ENCODE measurements around the gene IFI30. TPM values are rescaled to one million over a fixed set of nuclear protein-coding genes. Genes with fewer than 3 reads are reported as not detected.

The IFI30 gene
- total and polyA plus RNA-seq, 4 donors, result 60.2 to 130 (median 109) TPM

DNA sequence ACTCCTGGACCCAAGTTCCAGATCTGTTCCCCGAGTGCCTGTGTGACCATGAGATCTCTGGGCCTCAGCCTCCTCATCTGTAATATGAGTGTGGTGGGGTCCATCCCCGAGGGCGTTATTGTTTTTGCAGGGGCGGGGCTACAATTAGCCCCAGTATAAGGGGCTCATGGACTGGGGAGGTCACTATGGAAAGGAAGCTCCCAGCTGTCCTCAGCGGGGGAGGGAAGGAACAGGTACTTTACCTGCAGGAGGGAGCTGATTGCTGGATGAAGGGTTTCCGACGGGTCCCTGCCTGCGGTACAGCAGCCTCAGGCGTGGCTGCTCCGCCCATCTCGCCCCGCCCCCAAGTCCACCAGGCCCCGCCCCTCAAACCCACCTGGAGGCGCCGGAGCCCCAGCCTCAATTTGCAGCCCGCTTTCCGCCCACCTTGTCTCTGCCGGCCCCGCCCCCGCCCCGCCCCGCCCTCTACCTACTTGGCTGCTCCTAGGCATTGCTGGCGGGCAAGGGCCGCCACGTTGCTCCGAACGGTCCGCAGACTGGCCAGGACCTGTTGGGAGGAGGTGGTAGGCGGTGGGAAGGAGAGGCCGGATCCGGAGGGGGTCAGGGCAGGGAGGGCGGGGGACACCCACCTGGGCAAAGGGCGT, 47.1 kb downstream of the IFI30 start:
- H3K27ac ChIP-seq (ENCODE audit: low read depth in 1 of 2, low read length in 2 of 2), result no peak overlapping the region
- TF ChIP-seq RXRA (IDR thresholded peaks at IDR 0.05), result no peak
- TF ChIP-seq ATF3 (IDR thresholded peaks at IDR 0.05), result no peak
- no peak for TF ChIP-seq NR2F2 (IDR thresholded peaks at IDR 0.05)
- TF ChIP-seq, protein P1, sequence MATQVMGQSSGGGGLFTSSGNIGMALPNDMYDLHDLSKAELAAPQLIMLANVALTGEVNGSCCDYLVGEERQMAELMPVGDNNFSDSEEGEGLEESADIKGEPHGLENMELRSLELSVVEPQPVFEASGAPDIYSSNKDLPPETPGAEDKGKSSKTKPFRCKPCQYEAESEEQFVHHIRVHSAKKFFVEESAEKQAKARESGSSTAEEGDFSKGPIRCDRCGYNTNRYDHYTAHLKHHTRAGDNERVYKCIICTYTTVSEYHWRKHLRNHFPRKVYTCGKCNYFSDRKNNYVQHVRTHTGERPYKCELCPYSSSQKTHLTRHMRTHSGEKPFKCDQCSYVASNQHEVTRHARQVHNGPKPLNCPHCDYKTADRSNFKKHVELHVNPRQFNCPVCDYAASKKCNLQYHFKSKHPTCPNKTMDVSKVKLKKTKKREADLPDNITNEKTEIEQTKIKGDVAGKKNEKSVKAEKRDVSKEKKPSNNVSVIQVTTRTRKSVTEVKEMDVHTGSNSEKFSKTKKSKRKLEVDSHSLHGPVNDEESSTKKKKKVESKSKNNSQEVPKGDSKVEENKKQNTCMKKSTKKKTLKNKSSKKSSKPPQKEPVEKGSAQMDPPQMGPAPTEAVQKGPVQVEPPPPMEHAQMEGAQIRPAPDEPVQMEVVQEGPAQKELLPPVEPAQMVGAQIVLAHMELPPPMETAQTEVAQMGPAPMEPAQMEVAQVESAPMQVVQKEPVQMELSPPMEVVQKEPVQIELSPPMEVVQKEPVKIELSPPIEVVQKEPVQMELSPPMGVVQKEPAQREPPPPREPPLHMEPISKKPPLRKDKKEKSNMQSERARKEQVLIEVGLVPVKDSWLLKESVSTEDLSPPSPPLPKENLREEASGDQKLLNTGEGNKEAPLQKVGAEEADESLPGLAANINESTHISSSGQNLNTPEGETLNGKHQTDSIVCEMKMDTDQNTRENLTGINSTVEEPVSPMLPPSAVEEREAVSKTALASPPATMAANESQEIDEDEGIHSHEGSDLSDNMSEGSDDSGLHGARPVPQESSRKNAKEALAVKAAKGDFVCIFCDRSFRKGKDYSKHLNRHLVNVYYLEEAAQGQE (IDR thresholded peaks at IDR 0.05), result no peak
- TF ChIP-seq FOXA2 (IDR thresholded peaks at IDR 0.05), result no peak
- TF ChIP-seq CTCF (IDR thresholded peaks at IDR 0.05; ENCODE audit: low read depth, low read length, missing input control), result no peak
- TF ChIP-seq JUND (IDR thresholded peaks at IDR 0.05), result no peak
- TF ChIP-seq SP1 (IDR thresholded peaks at IDR 0.05), result no peak
- TF ChIP-seq, protein P2, sequence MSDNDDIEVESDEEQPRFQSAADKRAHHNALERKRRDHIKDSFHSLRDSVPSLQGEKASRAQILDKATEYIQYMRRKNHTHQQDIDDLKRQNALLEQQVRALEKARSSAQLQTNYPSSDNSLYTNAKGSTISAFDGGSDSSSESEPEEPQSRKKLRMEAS (IDR thresholded peaks at IDR 0.05), result no peak
- TF ChIP-seq, protein P3, sequence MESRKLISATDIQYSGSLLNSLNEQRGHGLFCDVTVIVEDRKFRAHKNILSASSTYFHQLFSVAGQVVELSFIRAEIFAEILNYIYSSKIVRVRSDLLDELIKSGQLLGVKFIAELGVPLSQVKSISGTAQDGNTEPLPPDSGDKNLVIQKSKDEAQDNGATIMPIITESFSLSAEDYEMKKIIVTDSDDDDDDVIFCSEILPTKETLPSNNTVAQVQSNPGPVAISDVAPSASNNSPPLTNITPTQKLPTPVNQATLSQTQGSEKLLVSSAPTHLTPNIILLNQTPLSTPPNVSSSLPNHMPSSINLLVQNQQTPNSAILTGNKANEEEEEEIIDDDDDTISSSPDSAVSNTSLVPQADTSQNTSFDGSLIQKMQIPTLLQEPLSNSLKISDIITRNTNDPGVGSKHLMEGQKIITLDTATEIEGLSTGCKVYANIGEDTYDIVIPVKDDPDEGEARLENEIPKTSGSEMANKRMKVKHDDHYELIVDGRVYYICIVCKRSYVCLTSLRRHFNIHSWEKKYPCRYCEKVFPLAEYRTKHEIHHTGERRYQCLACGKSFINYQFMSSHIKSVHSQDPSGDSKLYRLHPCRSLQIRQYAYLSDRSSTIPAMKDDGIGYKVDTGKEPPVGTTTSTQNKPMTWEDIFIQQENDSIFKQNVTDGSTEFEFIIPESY (IDR thresholded peaks at IDR 0.05), result no peak
- TF ChIP-seq RAD21 (IDR thresholded peaks at IDR 0.05), result no peak
- no peak for TF ChIP-seq FOXA1 (IDR thresholded peaks at IDR 0.05)
- TF ChIP-seq GABPA (IDR thresholded peaks at IDR 0.05 in 1 of 2, conservative IDR thresholded peaks at IDR 0.05 in 1 of 2), result no peak
- H3K27me3 ChIP-seq (ENCODE audit: control insufficient read depth in 4 of 4, insufficient read depth in 4 of 4, low read length in 3 of 4), result peaks cover 0 to 2% (median 0%) of the 10 kb centered on the region in 4 donors
- 9% methylated on average over 33 of the region's 33 CpGs for WGBS
- H3K9ac ChIP-seq (ENCODE audit: low read depth in 1 of 2, low read length in 2 of 2), result no peak overlapping the region
- H3K4me1 ChIP-seq (ENCODE audit: control insufficient read depth in 4 of 4, insufficient read depth in 4 of 4, low read length in 3 of 4), result peaks cover 2 to 11% (median 6%) of the 10 kb centered on the region in 4 donors
- H3K9me3 ChIP-seq (ENCODE audit: control insufficient read depth in 4 of 4, low read length in 3 of 4), result no peaks in the 10 kb centered on the region
- DNase-seq (ENCODE audit: low spot score), result no peak
- H3K36me3 ChIP-seq (ENCODE audit: control insufficient read depth in 4 of 4, insufficient read depth in 3 of 4, low read depth in 1 of 4, low read length in 3 of 4), result no peaks in the 10 kb centered on the region
- H3K4me3 ChIP-seq (ENCODE audit: low read depth in 1 of 3, low read length in 3 of 3), result no peak overlapping the region
